Measurements from ENCODE around the gene NFKBIE. TPM values are rescaled to one million over a fixed set of nuclear protein-coding genes. Genes with fewer than 3 reads are reported as not detected.

NFKBIE gene
- polyA plus RNA-seq, 1 donor (not counting 4 experiments of a cell fraction or from before 2014, with no cell fraction given): 7.3 TPM

GRCh38 chr6:44219053-44219814, 46.1 kb downstream of the NFKBIE start:
- H3K9me1 ChIP-seq (ENCODE audit: control insufficient read depth, extremely low read depth, insufficient read depth, low read length): no peaks in the 10 kb centered on the region
- no peak overlapping the region for H3K27ac ChIP-seq (ENCODE audit: control insufficient read depth, insufficient read depth, low read length)
- no peaks in the 10 kb centered on the region for H3K36me3 ChIP-seq (ENCODE audit: control insufficient read depth in 2 of 2, extremely low read depth in 1 of 2, insufficient read depth in 2 of 2, low read length in 2 of 2)
- no peak overlapping the region for H3K4me2 ChIP-seq (ENCODE audit: control insufficient read depth, extremely low read depth, insufficient read depth, low read depth, low read length)
- no peaks in the 10 kb centered on the region for H3K9me3 ChIP-seq (ENCODE audit: control insufficient read depth, low read depth, low read length)
- no peak overlapping the region for H3K9ac ChIP-seq (ENCODE audit: control insufficient read depth, extremely low read depth, insufficient read depth, low read length)
- no peaks in the 10 kb centered on the region for H3K27me3 ChIP-seq (ENCODE audit: control insufficient read depth, extremely low read depth, insufficient read depth, low read length)
- FAIRE-seq (no peak), DNase-seq (ENCODE audit: low read depth, low spot score) (no peak)
- no peaks in the 10 kb centered on the region for H4K20me1 ChIP-seq (ENCODE audit: control insufficient read depth, extremely low read depth, insufficient read depth, low read length)
- peaks cover 28% of the 10 kb centered on the region for H3K4me1 ChIP-seq (ENCODE audit: control insufficient read depth, extremely low read depth, insufficient read depth, low read length)
- H2AFZ ChIP-seq (ENCODE audit: control insufficient read depth, low read length): no peak overlapping the region
- TF ChIP-seq, protein P1, sequence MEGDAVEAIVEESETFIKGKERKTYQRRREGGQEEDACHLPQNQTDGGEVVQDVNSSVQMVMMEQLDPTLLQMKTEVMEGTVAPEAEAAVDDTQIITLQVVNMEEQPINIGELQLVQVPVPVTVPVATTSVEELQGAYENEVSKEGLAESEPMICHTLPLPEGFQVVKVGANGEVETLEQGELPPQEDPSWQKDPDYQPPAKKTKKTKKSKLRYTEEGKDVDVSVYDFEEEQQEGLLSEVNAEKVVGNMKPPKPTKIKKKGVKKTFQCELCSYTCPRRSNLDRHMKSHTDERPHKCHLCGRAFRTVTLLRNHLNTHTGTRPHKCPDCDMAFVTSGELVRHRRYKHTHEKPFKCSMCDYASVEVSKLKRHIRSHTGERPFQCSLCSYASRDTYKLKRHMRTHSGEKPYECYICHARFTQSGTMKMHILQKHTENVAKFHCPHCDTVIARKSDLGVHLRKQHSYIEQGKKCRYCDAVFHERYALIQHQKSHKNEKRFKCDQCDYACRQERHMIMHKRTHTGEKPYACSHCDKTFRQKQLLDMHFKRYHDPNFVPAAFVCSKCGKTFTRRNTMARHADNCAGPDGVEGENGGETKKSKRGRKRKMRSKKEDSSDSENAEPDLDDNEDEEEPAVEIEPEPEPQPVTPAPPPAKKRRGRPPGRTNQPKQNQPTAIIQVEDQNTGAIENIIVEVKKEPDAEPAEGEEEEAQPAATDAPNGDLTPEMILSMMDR (optimal IDR thresholded peaks at IDR 0.05 in 1 of 3, IDR thresholded peaks at IDR 0.05 in 1 of 3, conservative IDR thresholded peaks at IDR 0.05 in 1 of 3; ENCODE audit: extremely low read depth in 1 of 3, insufficient read depth in 2 of 3, low read length in 3 of 3): no peak
- dilution Hi-C loops (cut with MboI; ENCODE audit: extremely low pct_ligation_motif_present, low sequenced_read_pairs): no loop called here
- H3K79me2 ChIP-seq (ENCODE audit: control insufficient read depth, insufficient read depth, low read length): peaks cover 3% of the 10 kb centered on the region
- H3K4me3 ChIP-seq (ENCODE audit: control insufficient read depth in 2 of 3, extremely low read depth in 1 of 3, insufficient read depth in 2 of 3, low read depth in 1 of 3, low read length in 3 of 3): no peak overlapping the region

DNA sequence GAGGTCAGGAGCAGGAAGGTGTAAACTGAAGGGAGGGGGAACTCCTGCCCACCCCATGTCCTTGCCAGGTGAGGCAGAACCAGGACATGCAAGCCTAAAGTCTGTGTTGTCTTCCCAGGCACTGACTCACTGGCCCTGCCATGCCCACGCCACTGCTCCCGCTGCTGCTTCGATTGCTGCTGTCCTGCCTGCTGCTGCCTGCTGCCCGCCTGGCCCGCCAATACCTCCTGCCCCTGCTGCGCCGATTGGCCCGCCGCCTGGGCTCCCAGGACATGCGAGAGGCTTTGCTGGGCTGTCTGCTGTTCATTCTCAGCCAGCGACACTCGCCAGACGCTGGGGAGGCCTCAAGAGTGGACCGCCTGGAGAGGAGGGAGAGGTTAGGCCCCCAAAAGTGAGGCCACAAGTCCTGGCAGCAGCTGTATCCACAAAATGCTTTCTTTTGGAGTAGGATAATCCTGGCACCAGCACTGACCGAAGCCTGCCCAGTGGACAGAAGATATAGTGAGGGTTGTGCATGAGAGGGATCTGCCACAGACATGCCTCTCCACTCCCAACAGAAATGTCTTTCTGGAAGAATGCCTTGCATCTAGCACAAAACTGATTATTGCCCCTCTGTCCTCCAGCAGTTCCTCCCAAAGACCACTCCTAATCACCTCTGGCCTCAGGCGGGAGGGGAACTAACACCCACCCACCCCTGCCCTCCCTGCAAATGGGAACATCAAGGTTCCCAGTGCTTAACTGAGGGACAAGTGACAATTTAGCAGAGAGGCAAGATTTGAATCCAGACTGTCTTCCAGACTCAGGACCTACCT, 47.8 kb downstream of the NFKBIE start:
- DNase-seq (ENCODE audit: low read depth, low spot score): no peak
- Histone ChIP-seq H3K4me1 (ENCODE audit: control insufficient read depth, extremely low read depth, insufficient read depth, low read length) (peaks cover 21% of the 10 kb centered on the region), H2AFZ (ENCODE audit: control insufficient read depth, low read length) (peak overlapping the region; percentile 65)

More for the DNA sequence above, 47.8 kb downstream of the NFKBIE start:
- no peak overlapping the region for H3K4me2 ChIP-seq (ENCODE audit: control insufficient read depth, extremely low read depth, insufficient read depth, low read depth, low read length)
- no peaks in the 10 kb centered on the region for H3K36me3 ChIP-seq (ENCODE audit: control insufficient read depth in 2 of 2, extremely low read depth in 1 of 2, insufficient read depth in 2 of 2, low read length in 2 of 2)
- dilution Hi-C loops (cut with MboI; ENCODE audit: extremely low pct_ligation_motif_present, low sequenced_read_pairs): no loop called here
- FAIRE-seq: no peak
- no peak overlapping the region for H3K9ac ChIP-seq (ENCODE audit: control insufficient read depth, extremely low read depth, insufficient read depth, low read length)
- no peaks in the 10 kb centered on the region for H3K9me1 ChIP-seq (ENCODE audit: control insufficient read depth, extremely low read depth, insufficient read depth, low read length)
- H4K20me1 ChIP-seq (ENCODE audit: control insufficient read depth, extremely low read depth, insufficient read depth, low read length): no peaks in the 10 kb centered on the region
- H3K27me3 ChIP-seq (ENCODE audit: control insufficient read depth, extremely low read depth, insufficient read depth, low read length): no peaks in the 10 kb centered on the region
- no peaks in the 10 kb centered on the region for H3K79me2 ChIP-seq (ENCODE audit: control insufficient read depth, insufficient read depth, low read length)
- H3K9me3 ChIP-seq (ENCODE audit: control insufficient read depth, low read depth, low read length): no peaks in the 10 kb centered on the region
- no peak overlapping the region for H3K4me3 ChIP-seq (ENCODE audit: control insufficient read depth in 2 of 3, extremely low read depth in 1 of 3, insufficient read depth in 2 of 3, low read depth in 1 of 3, low read length in 3 of 3)
- TF ChIP-seq, protein P1 (optimal IDR thresholded peaks at IDR 0.05 in 1 of 3, IDR thresholded peaks at IDR 0.05 in 1 of 3, conservative IDR thresholded peaks at IDR 0.05 in 1 of 3; ENCODE audit: extremely low read depth in 1 of 3, insufficient read depth in 2 of 3, low read length in 3 of 3): no peak
- TF ChIP-seq EZH2 (IDR thresholded peaks at IDR 0.05; ENCODE audit: low read length): no peak
- H3K27ac ChIP-seq (ENCODE audit: control insufficient read depth, insufficient read depth, low read length): no peak overlapping the region
